ENCODE measurements around the gene NOP9. TPM values are rescaled to one million over a fixed set of nuclear protein-coding genes. Genes with fewer than 3 reads are reported as not detected.

Gene NOP9
- total RNA-seq, 1 experiment from 2014 or later = 33.0 TPM

DNA sequence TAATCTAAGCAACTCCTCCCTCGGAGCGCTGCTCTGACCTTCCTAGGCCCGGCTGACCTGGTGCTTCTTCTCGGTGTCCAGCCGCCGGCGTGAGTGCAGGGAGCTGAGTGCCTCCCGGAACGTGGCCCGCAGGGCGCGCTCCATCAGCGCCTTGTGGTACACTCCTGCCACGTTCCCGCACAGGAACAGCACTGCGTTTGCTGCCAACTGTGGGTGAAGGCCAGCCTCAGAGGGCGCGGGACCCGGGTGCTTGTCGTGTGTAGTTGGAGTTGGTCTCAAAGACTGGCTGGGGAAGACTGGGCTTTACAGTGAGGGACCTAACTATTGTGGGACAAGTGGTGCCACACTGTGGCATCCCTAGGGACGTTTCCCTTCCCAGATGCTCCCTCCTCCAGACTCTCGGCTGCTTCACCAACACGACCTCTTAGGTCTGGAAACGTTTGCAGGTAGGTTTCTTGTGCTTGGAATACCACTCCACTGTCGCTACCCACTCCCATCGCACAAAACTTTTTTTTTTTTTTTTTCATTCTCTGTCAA, 32.1 kb downstream of the NOP9 start:
- DNase-seq = no peak
- no peak overlapping the region for H3K27ac ChIP-seq
- H3K9me3 ChIP-seq (replicated peaks) = no peaks in the 10 kb centered on the region
- peaks cover 2% of the 10 kb centered on the region; the same call in 1 of the 2 replicates for H3K4me1 ChIP-seq
- H3K27me3 ChIP-seq = peaks cover 7% of the 10 kb centered on the region; the same call in 1 of the 2 replicates
- H3K4me3 ChIP-seq = no peak overlapping the region
- H3K36me3 ChIP-seq = no peaks in the 10 kb centered on the region

DNA sequence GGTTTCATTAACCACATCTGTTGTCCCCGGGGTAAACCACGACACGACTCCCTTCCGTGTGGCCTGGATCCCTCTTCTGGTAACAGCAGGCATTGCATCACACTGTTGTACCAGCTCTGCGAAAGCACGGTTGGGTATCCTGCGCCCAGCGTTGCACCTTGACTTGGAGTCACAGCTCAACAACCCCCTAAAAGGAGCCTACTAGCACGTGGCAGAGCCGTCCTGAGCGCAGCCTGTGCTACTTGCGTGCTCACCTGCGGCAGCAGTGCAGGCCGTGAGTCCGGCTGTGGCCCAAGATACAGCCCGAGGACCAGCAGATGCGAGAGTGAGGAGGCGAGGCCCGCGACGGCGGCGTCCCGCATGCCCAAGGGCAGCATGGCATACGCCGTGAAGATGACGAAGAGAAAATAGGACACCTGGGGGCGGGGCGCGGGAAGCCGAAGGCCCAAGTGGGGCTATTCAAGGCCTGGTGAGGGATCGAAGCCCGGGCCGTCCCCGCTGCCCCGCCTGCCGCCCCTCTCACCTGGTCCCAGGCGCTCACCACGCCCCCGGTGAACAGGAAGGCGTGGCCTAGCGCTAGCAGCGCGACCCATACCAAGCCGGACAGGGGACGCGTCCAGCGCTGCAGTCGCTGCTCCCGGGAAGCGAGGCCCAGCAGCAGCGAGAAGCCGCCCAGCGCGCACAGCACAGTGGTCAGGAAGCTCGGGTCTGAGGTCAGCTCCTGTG, 32.8 kb downstream of the NOP9 start:
- Histone ChIP-seq H3K4me3 (no peak overlapping the region), H3K9me3 (replicated peaks) (no peaks in the 10 kb centered on the region), H3K27me3 (peaks cover 7% of the 10 kb centered on the region; the same call in 1 of the 2 replicates), H3K4me1 (peaks cover 2% of the 10 kb centered on the region; the same call in 1 of the 2 replicates), H3K27ac (no peak overlapping the region), H3K36me3 (no peaks in the 10 kb centered on the region)
- peak; percentile 64 to 75 for DNase-seq

- Histone ChIP-seq H3K9me3 (replicated peaks) (no peaks in the 10 kb centered on the region), H3K4me1 (peaks cover 2% of the 10 kb centered on the region; the same call in 1 of the 2 replicates), H3K27me3 (peaks cover 7% of the 10 kb centered on the region; the same call in 1 of the 2 replicates), H3K27ac (no peak within 1 kb of the TSS), H3K36me3 (no peaks in the 10 kb centered on the region), H3K4me3 (peak within 1 kb of the TSS; percentile 5; the same call in 1 of the 2 replicates)
- no peak for DNase-seq
These were observed 35.0 kb downstream of the NOP9 start, which contains the start of gene ADCY4 for GRCh38 chr14:24334431-24335291. Gene ADCY4 (minus strand): TSS chr14:24335071. CDS start chr14:24334652, 419 bp downstream.

- DNase-seq = no peak
- Histone ChIP-seq H3K4me3 (no peak overlapping the region), H3K27me3 (peaks cover 7% of the 10 kb centered on the region; the same call in 1 of the 2 replicates), H3K4me1 (peaks cover 2% of the 10 kb centered on the region; the same call in 1 of the 2 replicates), H3K27ac (no peak overlapping the region), H3K36me3 (no peaks in the 10 kb centered on the region), H3K9me3 (replicated peaks) (no peaks in the 10 kb centered on the region)
These were observed 36.0 kb downstream of the NOP9 start for GRCh38 chr14:24335461-24336171.

DNA sequence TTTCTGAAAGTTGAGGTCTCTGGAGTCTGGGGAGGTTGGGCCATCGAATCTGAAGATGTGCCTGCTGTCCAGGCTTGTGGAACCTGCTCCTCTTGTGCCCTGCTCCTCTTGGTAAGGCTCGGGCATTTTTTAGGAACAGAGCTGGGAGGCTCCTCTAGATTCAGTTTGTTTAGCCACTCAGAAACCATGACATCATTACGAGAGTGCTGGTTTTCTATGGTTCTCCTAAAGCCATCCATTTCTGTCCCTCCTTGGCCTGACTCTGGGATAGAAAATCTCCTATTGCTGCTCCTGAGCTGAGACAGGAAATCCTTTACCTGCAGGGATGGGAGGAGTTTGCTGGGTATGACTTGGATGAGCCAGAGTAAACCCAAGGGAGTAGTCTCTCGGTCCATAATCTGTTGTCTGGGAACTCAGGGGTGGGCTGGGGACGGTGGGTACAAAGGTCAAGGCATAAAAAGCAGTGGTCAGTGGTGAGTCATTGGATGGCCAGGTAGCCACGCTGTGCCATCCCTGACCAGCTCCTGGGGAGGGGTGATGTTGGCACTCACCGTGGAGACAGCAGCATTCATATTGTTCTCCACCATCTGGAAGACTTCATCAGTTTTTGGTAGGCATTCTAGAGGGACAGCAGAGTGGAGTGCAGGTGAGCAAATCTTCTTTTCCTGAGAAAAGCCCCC, 37.6 kb downstream of the NOP9 start:
- H3K27me3 ChIP-seq = peaks cover 10% of the 10 kb centered on the region; the same call in 1 of the 2 replicates
- DNase-seq = no peak

GRCh38 chr14:24337824-24338175, 38.1 kb downstream of the NOP9 start:
- peaks cover 2% of the 10 kb centered on the region; the same call in 1 of the 2 replicates for H3K4me1 ChIP-seq
- peaks cover 10% of the 10 kb centered on the region; the same call in 1 of the 2 replicates for H3K27me3 ChIP-seq
- H3K4me3 ChIP-seq = no peak overlapping the region
- no peaks in the 10 kb centered on the region for H3K9me3 ChIP-seq (replicated peaks)
- H3K27ac ChIP-seq = no peak overlapping the region
- DNase-seq = no peak
- no peaks in the 10 kb centered on the region for H3K36me3 ChIP-seq

More for the DNA sequence above, 37.6 kb downstream of the NOP9 start:
- Histone ChIP-seq H3K4me1 (peaks cover 2% of the 10 kb centered on the region; the same call in 1 of the 2 replicates), H3K27ac (no peak overlapping the region), H3K9me3 (replicated peaks) (no peaks in the 10 kb centered on the region), H3K36me3 (no peaks in the 10 kb centered on the region), H3K4me3 (no peak overlapping the region)

- H3K27me3 ChIP-seq = peaks cover 10% of the 10 kb centered on the region; the same call in 1 of the 2 replicates
- DNase-seq = no peak
These were observed 39.2 kb downstream of the NOP9 start for GRCh38 chr14:24338843-24339242.

DNA sequence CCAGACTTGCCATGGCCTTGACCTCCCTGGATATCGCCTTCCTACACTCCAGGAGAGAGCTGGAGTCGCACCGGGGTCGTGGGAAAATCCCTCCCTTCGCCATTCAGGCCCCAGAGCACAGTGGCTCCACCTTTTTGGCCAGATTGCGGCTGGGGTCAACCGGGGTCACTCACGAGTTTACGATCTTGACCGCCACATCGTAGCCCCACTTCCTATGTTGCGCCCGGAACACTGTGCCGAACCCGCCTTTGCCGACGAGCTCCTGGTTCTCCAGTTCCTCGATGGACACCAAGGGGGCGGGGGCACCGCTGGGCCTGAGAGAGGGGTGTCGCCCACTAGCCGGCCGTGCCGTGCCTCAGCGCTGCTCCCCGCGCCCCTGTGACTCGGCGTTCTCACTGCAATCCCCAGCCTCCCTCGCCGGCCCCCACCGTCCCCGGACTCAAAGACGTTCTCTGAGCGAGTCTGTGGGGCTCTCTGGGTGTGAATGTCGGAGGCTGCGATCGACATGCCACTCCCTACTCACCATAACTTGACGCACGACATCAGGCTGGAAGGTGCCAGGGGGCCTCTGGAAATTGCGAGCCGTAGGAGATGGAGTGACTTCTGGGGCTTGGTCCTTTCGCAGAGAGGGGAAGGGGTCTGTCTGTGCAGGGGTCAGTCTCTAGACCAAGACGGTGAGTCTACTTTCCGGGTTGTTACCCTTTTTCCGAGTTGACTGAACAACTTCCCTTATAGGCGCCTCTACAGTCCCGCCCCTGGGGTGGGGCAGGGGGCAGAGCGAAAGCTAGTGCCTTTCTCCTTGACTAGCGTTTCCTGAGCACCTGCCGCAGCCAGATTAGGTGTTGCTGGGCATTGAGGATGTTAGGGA, 39.9 kb downstream of the NOP9 start, which contains the start of gene RIPK3:
Gene RIPK3, minus strand, starts transcription at position 708 of the 868 bp plus-strand sequence. Its CDS starts 165 bp downstream, at position 543.
- Histone ChIP-seq H3K36me3 (no peaks in the 10 kb centered on the region), H3K4me1 (no peaks in the 10 kb centered on the region), H3K4me3 (no peak within 1 kb of the TSS), H3K27me3 (peaks cover 7% of the 10 kb centered on the region; the same call in 1 of the 2 replicates), H3K9me3 (replicated peaks) (no peaks in the 10 kb centered on the region), H3K27ac (no peak within 1 kb of the TSS)
- DNase-seq = no peak

More at GRCh38 chr14:24338843-24339242, 39.2 kb downstream of the NOP9 start:
- no peaks in the 10 kb centered on the region for H3K36me3 ChIP-seq
- H3K4me3 ChIP-seq = no peak overlapping the region
- peaks cover under 1% of the 10 kb centered on the region; the same call in 1 of the 2 replicates for H3K4me1 ChIP-seq
- no peaks in the 10 kb centered on the region for H3K9me3 ChIP-seq (replicated peaks)
- H3K27ac ChIP-seq = no peak overlapping the region

- Histone ChIP-seq H3K4me3 (no peak overlapping the region), H3K9me3 (replicated peaks) (no peaks in the 10 kb centered on the region), H3K36me3 (no peaks in the 10 kb centered on the region), H3K27ac (no peak overlapping the region), H3K27me3 (peaks cover 2% of the 10 kb centered on the region; the same call in 1 of the 2 replicates), H3K4me1 (no peaks in the 10 kb centered on the region)
- no peak for DNase-seq
These were observed 41.0 kb downstream of the NOP9 start for GRCh38 chr14:24340606-24341005.

GRCh38 chr14:24342889-24343288, 43.2 kb downstream of the NOP9 start:
- peaks cover 2% of the 10 kb centered on the region; the same call in 1 of the 2 replicates for H3K27me3 ChIP-seq

DNA sequence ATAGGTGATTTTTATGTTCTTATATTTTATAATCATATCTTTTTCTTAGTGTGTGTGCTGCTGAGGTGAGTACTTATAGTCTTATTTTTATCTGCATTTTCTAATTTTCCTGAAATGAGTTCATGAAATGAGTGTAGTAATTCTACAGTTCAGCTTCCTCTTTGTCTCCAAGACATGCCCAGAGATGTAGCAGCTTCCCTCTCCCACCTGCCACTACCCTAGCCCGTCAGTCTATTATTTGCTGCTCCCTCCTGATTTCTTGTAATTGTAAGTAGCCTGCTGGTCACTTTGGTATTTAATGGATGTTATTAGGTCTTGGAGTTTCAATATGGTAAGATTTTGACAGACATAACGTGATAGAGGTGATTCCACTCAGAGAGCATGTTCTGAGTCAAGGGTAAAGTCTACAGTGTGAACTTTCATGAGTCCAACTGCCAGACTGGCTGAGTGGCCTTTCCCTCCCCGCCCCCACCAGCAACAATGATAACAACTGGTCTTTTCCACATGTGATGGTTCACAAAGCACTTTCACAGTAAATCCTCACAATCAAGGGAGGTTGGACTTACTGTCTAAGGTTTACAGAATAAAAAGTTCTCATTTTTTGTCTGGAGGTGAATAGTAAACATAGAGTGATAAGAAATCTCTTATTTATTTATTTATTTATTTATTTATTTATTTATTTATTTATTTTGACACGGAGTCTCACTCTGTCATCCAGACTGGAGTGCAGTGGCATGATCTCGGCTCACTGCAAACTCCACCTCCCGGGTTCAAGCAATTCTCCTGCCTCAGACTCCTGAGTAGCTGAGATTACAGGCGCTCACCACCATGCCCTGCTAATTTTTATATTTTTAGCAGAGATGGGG, 44.4 kb downstream of the NOP9 start:
- no peak for DNase-seq
- H3K9me3 ChIP-seq (replicated peaks) = no peaks in the 10 kb centered on the region
- no peak overlapping the region for H3K27ac ChIP-seq
- no peaks in the 10 kb centered on the region for H3K36me3 ChIP-seq
- peaks cover 10% of the 10 kb centered on the region; the same call in 1 of the 2 replicates for H3K27me3 ChIP-seq
- H3K4me1 ChIP-seq = no peaks in the 10 kb centered on the region
- no peak overlapping the region for H3K4me3 ChIP-seq

More at GRCh38 chr14:24342889-24343288, 43.2 kb downstream of the NOP9 start:
- H3K27ac ChIP-seq = no peak overlapping the region
- H3K4me1 ChIP-seq = no peaks in the 10 kb centered on the region
- no peak for DNase-seq
- H3K4me3 ChIP-seq = no peak overlapping the region
- H3K9me3 ChIP-seq (replicated peaks) = no peaks in the 10 kb centered on the region
- no peaks in the 10 kb centered on the region for H3K36me3 ChIP-seq

DNA sequence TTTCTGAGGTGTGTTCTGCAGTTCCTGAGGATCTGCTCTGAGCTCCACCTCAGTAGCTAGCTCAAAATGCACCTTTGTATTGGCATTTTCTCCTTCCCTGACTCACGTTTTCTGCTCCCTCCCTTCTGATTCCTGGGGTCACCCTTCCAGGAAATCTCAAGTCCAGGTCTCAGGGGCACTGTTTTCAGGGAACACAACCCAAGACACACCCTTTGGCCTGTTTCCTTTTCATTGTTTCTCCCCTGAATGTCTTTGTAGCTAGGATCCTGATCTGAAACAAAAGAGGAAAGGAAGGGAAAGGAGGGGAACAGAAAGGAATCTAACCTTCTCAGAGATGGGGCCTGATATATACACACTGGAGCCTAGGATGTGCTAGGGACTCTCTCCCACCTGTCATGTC, 47.5 kb downstream of the NOP9 start:
- H3K27ac ChIP-seq = no peak overlapping the region
- no peak overlapping the region for H3K4me3 ChIP-seq
- peaks cover 21% of the 10 kb centered on the region; the same call in 1 of the 2 replicates for H3K27me3 ChIP-seq
- H3K4me1 ChIP-seq = no peaks in the 10 kb centered on the region
- DNase-seq = no peak
- no peaks in the 10 kb centered on the region for H3K36me3 ChIP-seq
- H3K9me3 ChIP-seq (replicated peaks) = no peaks in the 10 kb centered on the region
